Thoracic aorta (tissue), 2 donors: ENCODE results near the gene CRAT. TPM values are rescaled to one million over a fixed set of nuclear protein-coding genes. Genes with fewer than 3 reads are reported as not detected.
A peak's percentile ranks its signal among the peaks of the same experiment; 100 is the strongest.

ENCODE experiments used
- ATAC-seq: fragments of 150-250 bp; one replicate; pipeline ENCODE4 v1.8.0; 2017; ENCODE audit warnings: low read depth; ENCODE audit not compliant: insufficient number of reproducible peaks, low FRiP score
- DNase-seq: peaks from one replicate; pipeline ENCODE4 v3.0.0-alpha.2; 2020; ENCODE audit warnings: low spot score
- H3K27ac ChIP-seq, 2 donors: fragments of 200-600 bp; sonication (generic); 1 replicate in 1 of 2; 2 replicates in 1 of 2; pipeline ENCODE4 v1.5.1; 2016; ENCODE audit warnings: mild to moderate bottlenecking in 2 of 2, moderate library complexity in 2 of 2
- H3K27me3 ChIP-seq: fragments of 200-600 bp; sonication (generic); replicated peaks from 2 replicates; pipeline ENCODE4 v1.6.0; 2016; ENCODE audit warnings: mild to moderate bottlenecking; ENCODE audit not compliant: insufficient read depth
- H3K36me3 ChIP-seq: fragments of 200-600 bp; sonication (generic); one replicate; pipeline ENCODE4 v1.5.1; 2016
- H3K4me1 ChIP-seq, 2 donors: fragments of 200-600 bp; sonication (generic); 1 replicate in 1 of 2; 2 replicates in 1 of 2; pipeline versions ENCODE4 v1.5.1 to v1.6.0; 2016; ENCODE audit warnings: low read depth in 2 of 2, mild to moderate bottlenecking in 1 of 2; ENCODE audit not compliant: control insufficient read depth in 1 of 2
- H3K4me3 ChIP-seq: fragments of 200-600 bp; sonication (generic); 2 replicates; pipeline ENCODE4 v1.5.1; 2016; ENCODE audit warnings: mild to moderate bottlenecking
- H3K9me3 ChIP-seq: fragments of 200-600 bp; sonication (generic); 2 replicates; pipeline ENCODE4 v1.5.1; 2016
- CTCF ChIP-seq: fragments of 200-600 bp; sonication (generic); IDR thresholded peaks from one replicate; pipeline ENCODE4 v1.5.1; 2019; ENCODE audit warnings: antibody characterized with exemption
- total RNA-seq, 2 donors: library from RNA; depleted of rRNA; stranded (reverse); fragments of >200 nt; gene quantifications; one replicate each; pipeline versions ENCODE4 v1.1.0 to v1.2.3, GENCODE V29; 2016

CRAT gene
- total RNA-seq, 2 donors from 2014 or later, result 57.8 to 102 TPM

DNA sequence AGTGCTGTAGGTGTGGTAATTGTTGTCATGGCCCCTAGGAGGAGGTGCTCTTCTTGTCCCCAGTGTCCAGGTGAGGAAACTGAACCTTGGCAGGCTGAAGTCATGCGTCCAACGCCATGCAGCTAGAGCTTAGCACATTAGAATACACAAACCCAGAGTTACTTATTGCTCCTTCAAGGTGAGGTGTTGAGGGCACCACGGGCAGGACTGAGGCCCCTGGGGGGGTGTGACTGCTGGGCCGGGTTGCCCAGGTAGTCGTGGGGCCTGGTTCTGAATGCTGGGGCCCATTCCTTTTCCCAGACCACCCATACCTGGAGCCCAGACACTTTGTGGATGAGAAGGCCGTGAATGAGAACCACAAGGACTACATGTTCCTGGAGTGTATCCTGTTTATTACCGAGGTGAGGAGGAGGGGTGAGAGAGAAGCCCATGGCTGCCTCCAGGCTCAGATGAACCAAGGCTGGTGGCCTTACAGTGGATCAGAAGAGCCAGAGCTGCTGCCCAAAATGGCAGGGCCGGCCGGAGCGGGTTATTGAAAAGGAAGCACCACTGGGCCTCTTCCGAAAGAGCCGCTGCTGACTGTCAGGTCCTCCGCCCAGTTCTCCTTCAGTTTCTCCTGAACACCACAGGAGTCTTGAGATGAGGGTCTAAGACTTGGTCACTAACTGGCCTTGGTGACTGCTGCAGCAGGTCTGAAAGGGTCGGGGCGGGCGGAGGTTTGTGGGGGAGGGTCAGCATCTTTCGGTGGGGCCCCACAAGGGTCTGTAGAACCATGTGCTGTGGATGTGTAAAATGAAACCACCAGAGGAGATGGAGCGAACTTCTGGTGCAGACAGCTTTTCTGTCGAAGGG is 26.9 kb upstream of the CRAT start:
- ATAC-seq (no peak), DNase-seq (no peak)
- H3K27ac ChIP-seq, result peak overlapping the region; percentile 100
- H3K4me3 ChIP-seq, result no peak overlapping the region
- peaks cover 40 to 54% of the 10 kb centered on the region in 2 donors for H3K4me1 ChIP-seq
- no peaks in the 10 kb centered on the region for H3K9me3 ChIP-seq
- no peak for TF ChIP-seq CTCF
- H3K27me3 ChIP-seq, result no peaks in the 10 kb centered on the region
- H3K36me3 ChIP-seq, result peaks cover 22% of the 10 kb centered on the region

DNA sequence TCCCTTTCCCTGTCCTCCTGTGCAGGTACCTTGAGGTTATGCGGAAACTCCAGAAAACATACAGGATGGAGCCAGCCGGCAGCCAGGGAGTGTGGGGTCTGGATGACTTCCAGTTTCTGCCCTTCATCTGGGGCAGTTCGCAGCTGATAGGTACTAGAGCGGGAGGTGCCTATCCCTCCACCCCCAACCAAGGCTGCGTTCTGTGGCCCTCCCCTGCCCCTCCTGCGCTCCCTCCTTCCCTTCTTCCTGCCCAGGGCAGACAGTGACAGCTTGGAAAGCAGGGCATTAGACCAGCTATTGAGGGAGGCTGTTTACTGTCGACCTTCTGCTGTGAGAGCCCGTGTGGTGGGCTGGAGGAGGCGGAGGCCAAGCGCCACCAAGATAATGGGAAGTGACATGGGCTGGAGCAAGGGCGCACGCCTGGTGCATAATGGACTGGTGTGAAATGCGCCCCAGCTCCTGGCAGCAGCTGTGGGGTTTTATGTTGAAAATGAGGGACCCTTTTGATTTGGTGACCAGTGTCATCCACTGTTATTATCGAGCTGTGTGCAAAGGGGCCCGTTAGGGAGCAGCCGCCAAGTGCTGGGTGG is 25.9 kb upstream of the CRAT start:
- Histone ChIP-seq H3K4me1 (peaks cover 30 to 44% of the 10 kb centered on the region in 2 donors), H3K27ac (peak overlapping the region; percentile 100), H3K4me3 (no peak overlapping the region), H3K36me3 (peaks cover 22% of the 10 kb centered on the region), H3K27me3 (no peaks in the 10 kb centered on the region), H3K9me3 (no peaks in the 10 kb centered on the region)
- TF ChIP-seq CTCF, result no peak
- ATAC-seq (no peak), DNase-seq (no peak)

GRCh38 chr9:129135476-129135875 is 24.9 kb upstream of the CRAT start:
- no peak for DNase-seq
- H3K36me3 ChIP-seq, result peaks cover 22% of the 10 kb centered on the region
- H3K9me3 ChIP-seq, result no peaks in the 10 kb centered on the region
- peaks cover 20 to 33% of the 10 kb centered on the region in 2 donors for H3K4me1 ChIP-seq
- H3K27me3 ChIP-seq, result no peaks in the 10 kb centered on the region
- no peak for ATAC-seq
- no peak overlapping the region for H3K4me3 ChIP-seq
- no peak overlapping the region for H3K27ac ChIP-seq
- no peak for TF ChIP-seq CTCF

- H3K9me3 ChIP-seq, result no peaks in the 10 kb centered on the region
- peaks cover 22% of the 10 kb centered on the region for H3K36me3 ChIP-seq
- no peak overlapping the region for H3K4me3 ChIP-seq
- no peak for TF ChIP-seq CTCF
- DNase-seq, result no peak
- no peak overlapping the region for H3K27ac ChIP-seq
- peaks cover 9 to 12% of the 10 kb centered on the region in 2 donors for H3K4me1 ChIP-seq
- ATAC-seq, result no peak
- no peaks in the 10 kb centered on the region for H3K27me3 ChIP-seq
Measured at GRCh38 chr9:129133082-129133481, 22.5 kb upstream of the CRAT start.

GRCh38 chr9:129131300-129132145 is 20.9 kb upstream of the CRAT start:
- TF ChIP-seq CTCF, result peak; percentile 99
- ATAC-seq (no peak), DNase-seq (no peak)
- H3K4me3 ChIP-seq, result no peak overlapping the region
- peaks cover 15% of the 10 kb centered on the region for H3K36me3 ChIP-seq
- no peaks in the 10 kb centered on the region for H3K9me3 ChIP-seq
- no peaks in the 10 kb centered on the region for H3K4me1 ChIP-seq
- no peak overlapping the region for H3K27ac ChIP-seq
- H3K27me3 ChIP-seq, result no peaks in the 10 kb centered on the region
